Skin of body (tissue), 2 donors: ENCODE measurements around the gene LRP6. TPM values are rescaled to one million over a fixed set of nuclear protein-coding genes. Genes with fewer than 3 reads are reported as not detected.

ENCODE experiments used
- DNase-seq: peaks from one replicate; lab custom pipeline; 2025; lab: John Stamatoyannopoulos, UW
- total RNA-seq: library from RNA; depleted of rRNA; stranded (reverse); fragments of >200 nt; gene quantifications from one replicate; pipeline ENCODE4 v1.2.3, GENCODE V29; 2014

LRP6 gene
- total RNA-seq, 1 donor from 2014 or later = 62.2 TPM

DNA sequence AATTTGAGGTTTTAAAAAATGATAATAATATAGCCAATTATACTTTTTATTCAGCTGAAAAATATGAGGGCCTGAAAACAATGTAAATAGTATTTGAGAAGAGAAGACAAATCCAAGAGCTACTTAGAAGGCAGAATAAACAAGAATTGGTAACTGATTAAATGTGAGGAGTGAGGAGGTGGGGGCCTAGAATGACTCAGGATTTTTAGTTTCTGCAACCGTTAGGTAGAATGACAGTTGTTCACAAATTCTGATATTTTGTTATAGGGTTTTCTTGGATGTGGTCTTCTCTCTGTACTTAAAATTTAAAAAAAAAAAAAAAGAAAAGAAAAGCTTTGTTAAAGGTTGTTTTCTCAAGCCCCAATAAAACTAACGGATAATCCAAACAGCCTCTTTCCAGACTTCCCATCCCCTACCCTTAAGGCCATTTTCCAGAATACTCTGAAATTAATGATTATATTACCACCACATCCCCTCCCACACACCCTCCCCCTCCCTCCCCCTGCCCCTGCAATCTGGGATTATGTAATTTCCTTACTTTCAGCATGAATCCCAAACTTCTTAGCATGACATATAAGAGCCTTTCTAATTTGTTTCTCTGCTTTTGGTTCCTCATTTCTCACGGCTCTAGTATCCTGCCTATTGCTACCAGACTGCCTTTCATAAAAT, 50.4 kb downstream of the LRP6 start:
- DNase-seq = no peak

DNA sequence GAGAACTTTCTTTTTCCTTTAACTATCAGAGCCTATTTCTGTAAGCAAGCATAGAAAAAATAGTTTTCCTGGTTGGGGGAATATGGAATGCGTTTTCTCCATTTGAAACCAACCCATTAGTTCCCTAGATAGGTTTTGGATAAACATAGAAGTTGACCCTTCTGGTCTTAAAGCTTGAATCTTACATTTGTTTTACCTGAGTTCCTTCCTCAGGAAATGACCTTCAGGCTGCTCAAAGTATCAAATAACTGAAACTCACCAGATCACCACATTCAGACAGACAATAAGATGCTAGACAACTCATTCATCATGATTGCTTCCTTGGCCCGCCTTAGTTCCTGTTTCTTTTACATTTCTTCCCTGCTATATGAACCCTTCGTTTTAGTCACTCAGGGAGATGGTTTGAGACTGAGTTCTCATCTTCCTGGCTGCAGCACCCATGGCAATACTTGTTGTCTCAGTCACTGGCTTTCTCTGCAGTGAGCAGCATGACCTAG, 52.2 kb downstream of the LRP6 start:
- no peak for DNase-seq

DNA sequence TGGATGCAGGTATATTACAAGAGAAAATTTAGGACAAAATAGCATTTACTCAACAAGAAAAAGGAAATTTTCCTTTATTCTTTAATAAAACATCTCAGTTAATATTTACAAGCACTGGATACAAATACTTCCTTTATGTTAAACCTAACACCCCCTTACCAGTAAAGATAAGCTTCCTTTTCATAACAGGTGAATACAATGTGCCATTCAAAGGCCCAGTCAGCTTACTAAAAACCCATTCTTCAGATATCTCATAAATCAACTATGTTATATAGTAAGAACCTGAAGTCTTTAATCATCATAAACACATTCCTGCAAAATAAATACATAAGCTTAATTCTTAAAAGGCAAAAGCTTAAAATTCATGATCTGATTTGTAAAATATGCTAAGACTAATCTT, 52.6 kb downstream of the LRP6 start:
- DNase-seq = no peak

DNA sequence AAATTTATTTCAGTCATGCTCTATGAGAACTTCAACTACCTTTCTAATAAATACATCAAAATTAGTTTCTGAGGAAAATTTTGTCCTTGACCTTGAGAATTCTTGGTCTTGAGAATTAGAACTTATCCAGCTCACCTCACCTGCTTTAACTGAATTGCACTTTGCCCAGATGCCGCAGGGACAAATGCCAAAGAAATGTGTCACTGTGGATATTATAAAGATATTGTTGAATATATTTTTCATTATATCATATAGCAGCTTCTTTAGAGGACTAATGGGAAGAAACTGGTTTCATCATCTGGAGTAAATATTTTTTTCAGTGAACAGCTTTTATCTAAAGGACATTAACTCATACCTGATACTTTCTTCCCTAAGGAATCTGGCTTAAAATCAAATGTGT, 54.1 kb downstream of the LRP6 start:
- no peak for DNase-seq

DNA sequence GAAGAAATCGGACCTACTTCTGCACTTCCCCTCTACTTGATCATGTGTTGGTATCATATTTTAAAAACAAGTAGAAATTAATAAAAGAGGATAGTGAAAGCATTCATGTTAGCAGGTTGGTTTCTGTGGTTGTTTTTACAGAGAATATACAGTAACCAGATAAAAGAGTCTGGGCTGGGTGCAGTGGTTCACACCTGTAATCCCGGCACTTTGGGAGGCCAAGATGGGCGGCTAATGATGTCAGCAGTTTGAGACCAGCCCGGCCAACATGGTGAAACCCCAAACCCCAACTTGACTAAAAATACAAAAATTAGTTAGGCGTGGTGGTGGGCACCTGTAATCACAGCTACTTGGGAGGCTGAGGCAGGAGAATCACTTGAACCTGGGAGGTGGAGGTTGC, 55.9 kb downstream of the LRP6 start:
- DNase-seq = no peak

DNA sequence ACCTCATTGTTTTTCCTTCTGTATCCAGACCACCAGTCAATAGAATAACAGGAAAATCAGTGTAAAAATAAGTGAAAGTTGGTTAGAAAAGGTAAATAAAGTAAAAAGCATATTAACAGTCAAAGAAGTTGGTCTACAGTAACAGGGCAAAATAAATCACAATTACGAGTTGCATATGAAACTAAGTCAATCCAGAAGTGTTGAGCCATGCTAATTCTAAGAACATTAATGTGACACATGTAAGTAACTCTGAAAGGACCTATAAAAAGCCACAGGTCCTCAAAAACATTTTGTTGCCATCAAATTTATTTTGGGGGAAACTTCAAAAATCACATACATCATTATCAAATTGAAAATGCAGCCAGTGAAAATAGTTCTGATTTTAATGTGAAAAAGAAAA, 56.4 kb downstream of the LRP6 start:
- DNase-seq = no peak

DNA sequence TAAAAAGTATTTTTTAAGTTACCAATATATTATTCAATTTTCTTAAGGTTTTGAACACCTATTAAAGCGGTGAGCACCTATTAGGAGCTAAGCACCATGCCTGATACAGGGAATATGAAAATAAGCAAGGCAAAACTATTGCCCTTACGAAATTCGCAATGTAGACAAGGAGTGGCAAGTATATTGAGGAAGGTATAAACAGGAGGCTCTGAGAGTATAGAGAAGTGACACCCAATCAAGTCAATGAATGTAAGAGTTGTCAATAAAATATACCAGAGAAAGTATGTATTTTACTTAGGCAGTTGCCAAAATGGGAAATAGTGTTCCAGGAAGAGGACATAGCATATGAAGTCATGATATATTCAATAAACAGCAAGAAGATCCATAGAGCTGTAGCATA, 57.2 kb downstream of the LRP6 start:
- DNase-seq = no peak

DNA sequence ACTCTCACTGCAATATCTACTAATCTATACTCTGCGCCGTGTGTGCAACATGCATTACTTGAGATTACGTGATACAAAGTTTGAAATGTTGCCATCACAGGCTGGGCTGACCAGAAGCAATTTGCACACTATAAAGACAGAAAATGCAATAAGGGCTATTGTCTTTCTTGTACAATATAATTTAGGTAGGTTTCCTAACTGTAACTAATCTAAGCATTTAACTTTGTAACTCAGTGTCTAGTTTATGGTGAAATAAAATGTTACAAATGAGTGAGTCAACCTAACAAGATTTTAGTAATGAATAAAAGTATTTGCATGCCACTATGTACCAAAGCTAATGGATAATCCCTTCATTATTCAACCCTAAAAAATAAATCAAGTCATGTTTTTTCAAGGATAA, 57.8 kb downstream of the LRP6 start:
- no peak for DNase-seq

DNA sequence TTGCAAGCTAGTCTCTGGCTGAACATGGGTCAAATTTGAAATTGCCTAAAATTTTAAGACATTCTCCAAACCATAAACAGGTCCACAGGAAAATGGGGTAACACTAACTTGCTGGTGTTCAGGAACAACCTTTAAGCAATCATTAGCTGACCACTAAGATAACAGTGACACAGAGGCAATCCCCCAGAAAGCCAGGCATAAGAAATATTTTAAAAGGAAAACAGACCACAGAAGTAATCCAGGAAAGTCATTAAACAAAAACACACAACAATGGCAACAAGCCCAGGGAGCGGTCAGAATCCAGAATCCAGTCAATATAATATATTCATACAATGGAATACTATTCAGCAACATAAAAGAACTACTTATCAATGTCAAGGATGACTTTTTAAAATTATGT, 59.1 kb downstream of the LRP6 start:
- no peak for DNase-seq

DNA sequence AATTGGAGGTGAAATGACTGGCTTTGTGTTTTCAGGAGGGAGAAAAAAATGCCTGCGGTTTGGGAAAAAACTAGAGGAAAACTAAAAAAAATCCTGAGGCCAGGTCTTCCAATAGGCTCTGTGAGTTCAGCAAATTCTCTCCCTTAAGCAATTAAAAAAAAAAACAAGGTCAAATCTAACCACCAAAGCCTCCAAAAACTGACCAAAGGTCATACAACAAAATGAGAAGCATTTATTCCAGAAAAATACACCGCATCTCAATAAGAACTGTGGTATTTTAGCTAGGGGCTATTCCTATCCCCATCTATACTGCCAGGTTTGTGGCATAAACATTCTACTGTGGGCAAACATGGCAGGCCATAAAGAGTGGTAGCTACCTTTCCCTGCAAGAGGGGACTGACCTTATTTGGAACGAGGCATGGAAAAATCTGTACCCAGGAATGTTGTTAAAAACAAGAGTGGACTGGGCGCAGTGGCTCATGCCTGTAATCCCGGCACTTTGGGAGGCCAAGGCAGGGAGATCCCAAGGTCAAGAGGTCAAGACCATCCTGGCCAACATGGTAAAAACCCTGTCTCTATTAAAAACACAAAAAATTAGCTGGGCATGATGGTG, 60.0 kb downstream of the LRP6 start:
- no peak for DNase-seq

DNA sequence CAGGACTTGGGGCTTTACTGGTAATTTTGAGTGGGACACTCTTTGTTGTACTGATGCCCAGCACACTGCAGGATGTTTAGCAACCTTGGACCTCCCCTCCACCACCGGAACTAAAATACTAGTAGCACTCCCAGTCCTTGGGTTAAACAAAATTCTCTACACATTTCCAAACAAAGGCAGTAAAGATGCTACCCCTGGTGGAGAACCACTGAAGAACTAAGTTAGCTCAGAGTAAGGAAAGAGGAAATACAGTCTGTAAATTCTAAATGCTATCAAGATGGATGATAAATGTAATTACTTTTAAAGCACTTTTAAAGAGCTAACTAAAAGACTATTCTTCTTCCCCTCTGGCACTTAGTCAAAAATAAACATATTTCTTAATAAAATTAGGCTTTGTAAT, 64.1 kb downstream of the LRP6 start:
- no peak for DNase-seq

DNA sequence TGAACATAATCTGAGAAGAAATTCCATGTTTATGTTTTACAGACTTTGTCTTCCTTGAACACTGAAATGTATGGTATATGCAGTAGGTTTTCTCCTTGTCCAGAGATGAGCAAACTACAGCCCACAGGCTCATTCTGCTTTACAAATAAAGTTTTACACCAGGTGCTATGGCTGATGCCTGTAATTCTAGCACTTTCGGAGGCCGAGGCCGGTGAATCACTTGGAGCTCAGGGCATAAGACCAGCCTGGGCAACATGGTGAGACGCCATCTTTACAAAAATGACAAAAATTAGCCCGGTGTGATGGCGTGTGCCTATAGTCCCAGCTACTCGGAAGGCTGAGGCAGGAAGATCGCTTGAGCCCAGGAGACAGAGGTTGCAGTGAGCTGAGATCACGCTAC, 64.7 kb downstream of the LRP6 start:
- no peak for DNase-seq

DNA sequence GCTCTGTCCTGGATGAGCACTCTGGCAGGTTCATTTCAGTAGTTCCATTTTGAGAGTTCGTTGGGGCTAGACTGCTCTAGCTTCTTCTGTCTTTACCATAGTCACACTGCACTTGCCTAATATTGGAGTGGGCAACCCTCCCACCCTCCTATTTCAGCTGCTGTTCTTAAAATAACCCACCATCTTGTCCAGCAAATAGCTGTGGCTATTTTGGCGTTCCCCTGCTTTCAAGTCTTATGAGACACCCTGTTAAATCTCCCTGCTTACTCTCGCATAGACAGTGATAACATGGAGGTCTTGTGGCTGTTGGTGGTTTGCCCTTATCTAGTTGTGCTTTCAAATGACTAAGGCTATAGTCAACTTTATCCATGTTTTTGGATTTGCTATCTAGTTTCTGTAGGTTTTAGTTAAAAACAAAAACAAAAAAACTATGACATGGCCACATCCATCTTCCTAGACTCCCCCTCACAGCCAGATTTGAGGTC, 65.5 kb downstream of the LRP6 start:
- no peak for DNase-seq

DNA sequence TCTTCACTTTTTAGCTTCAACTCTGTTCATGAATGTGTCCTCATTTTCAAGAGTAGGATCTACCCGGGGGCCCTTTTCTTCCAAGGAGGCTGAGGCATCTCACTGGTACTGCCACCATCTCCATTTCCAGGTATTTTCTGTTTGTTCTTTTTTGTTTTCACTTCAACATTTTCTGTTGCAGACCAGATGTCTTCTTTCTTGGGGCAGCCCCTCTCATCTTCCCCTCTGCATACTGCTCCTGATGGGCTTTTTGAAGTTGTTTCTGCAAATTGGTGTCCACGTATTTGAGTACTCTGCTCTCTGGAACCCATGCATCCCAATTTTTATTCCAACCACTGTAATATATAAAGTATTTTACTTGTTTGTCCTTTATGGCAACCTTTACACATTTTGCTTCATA, 66.5 kb downstream of the LRP6 start:
- DNase-seq = no peak

DNA sequence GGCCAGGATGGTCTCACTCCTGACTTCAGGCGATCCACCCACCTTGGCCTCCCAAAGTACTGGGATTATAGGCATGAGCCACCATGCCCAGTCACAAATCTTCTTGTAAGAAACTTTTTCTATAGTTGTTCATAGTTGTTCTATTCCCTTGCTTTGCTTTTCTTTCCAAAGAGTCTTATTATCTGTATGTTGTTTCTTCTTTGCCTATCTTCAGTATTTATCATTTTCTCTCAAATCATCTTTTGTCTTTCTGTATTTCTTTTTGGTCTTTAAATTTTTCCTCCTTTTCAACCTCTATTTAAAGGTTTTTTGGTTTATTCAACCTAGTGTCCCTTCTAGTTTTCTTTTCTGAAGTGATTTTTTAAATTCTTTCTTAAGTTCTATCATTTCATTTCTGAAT, 68.7 kb downstream of the LRP6 start:
- no peak for DNase-seq

DNA sequence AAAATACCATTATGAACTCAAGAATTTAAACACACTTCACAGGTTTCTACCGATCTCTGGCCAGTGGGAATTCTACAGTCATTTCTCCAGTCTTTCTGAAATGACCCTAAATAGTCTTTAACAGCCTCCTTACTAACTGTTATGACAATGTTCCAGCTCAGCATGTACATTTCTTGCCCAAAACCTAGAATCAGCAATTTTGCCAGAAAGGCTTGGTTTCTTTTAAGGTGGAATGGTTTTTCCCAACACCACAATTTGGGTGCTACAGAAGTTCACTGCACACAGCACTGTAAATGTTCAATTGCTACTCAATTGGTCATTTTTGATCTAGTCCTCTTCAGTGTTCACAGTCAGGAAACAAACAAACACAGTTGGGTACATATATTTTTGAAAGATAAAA, 69.7 kb downstream of the LRP6 start:
- DNase-seq = no peak

DNA sequence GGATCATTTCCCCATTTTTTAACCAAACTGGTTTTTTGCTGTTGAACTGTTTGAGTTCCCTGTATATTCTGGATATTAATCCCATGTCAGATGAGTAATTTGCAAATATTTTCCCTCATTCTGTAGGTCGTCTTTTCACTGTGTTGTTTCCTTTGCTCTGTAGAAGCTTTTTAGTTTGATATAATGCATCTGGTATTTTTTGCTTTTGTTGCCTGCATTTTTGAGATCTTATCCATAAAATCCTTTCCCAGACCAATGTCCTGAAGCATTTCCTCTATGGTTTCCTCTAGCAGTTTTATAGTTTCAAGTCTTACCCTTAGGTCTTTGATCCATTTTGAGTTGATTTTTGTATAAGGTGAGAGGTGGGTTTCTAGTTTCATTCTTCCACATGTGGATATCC, 71.3 kb downstream of the LRP6 start:
- DNase-seq = no peak

DNA sequence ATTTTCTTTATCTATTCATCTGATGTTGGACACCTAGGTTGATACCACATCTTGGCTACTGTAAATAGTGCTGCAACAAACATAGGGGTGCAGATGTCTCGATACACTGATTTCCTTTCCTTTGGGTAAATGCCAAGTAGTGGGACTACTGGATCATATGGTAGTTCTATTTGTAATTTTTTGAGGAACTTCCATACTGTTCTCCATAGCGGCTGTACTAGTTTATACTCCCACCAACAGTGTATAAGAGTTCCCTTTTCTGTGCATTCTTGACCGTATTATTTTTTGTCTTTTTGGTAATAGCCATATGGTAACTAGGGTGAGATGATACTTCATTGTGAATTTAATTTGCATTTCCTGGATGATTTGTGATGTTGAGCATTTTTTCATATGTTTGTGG, 71.8 kb downstream of the LRP6 start:
- DNase-seq = no peak

DNA sequence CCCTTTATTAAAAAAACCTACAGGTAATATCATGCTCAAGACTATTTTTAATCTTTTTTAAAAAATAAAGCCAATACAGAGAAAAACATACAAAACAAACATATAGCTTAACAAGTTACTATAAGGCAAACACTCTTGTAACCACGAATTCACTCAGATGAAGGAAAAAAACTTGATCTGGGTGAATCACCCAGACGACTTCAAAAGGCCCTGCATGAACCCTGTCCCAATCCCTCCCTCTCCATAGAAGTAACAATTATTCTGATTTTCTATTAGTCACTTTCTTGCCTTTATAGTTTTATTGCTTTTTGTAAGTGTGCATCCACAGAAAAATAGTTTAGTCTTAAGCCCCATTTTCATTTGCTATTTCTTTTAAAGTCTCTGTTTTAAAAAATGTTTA, 72.6 kb downstream of the LRP6 start:
- no peak for DNase-seq

DNA sequence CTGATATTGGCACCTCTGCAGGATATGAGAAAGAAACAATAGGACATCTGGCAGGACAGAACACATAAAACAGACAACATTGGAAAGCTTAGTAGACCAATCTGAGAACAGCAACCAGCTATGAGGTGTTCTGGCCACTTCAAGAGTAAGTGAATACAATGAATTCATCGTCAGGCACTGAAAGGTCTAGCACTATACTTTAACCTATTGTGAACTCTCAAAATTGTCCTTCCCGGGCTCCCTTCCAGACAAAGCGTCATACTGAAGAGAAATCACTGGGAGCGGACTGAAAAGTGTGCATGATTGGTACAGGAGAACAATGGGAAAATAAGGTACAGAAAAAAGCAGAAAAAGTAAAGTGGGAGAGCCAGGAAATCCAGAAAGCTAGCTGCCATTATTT, 75.8 kb downstream of the LRP6 start:
- DNase-seq = no peak

DNA sequence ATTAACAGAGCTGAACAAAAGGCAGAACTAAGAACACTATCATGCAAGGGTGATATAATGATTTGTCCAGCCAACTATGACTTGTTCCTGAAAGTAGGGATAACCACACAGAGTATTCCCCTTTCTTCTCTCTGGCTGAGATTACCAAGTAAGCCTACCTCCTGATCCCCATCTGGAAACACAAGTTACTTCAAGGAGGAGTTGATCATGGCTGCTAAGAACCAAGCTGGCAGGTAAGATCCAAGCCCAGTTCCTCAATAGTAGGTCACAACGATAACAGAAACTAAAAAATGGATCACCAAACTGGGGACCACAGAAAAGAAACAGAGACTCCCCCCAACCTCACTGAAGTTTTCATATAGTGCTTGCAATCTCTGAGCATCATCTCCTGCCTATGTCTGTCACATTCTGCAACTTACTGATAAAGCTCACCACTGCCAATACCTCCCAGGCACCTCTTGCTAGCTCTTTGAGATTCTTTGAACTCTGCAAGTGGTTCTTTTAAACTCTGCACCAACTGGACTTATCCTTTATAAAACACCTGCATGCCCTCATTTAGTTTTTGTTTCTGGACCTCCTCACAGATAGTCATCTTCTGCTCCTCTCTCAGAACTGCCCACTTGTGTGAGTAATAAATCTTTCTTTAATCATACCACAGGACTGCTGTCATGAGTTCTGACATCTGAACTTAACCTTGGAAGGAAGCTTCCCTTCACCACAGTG, 76.6 kb downstream of the LRP6 start:
- DNase-seq = no peak

DNA sequence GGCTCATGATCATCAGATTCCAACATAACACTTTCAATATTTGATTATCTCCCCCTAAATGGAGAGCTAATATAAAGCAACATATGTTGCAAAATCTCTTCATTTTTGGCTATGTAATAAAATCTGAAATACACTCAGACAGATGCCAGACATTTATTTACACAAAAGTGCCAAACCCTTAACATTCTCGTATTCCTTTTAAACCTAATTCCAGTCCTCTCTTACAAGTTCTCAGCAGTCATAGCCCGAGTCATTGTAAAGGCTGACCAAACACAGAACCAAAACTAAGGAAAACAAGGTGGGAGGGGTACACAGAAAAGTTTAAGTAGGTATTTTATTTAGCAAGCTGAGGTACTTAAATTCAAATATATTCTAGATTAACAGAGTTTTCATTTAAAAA, 81.4 kb downstream of the LRP6 start:
- no peak for DNase-seq
